ENCODE data around the gene DDC. TPM values are rescaled to one million over a fixed set of nuclear protein-coding genes. Genes with fewer than 3 reads are reported as not detected.

DDC gene
- total RNA-seq, 4 donors from 2014 or later = 0.44 to 0.79 (median 0.60) TPM; not detected in 1

GRCh38 chr7:50426280-50427045 is 138.7 kb downstream of the DDC start:
- ATAC-seq (ENCODE audit: low FRiP score) = no peak
- no peak for TF ChIP-seq CTCF (IDR thresholded peaks at IDR 0.05)

GRCh38 chr7:50425318-50425717 is 139.9 kb downstream of the DDC start:
- TF ChIP-seq CTCF (IDR thresholded peaks at IDR 0.05) = no peak
- DNase-seq (ENCODE audit: low spot score) = no peak
- ATAC-seq (ENCODE audit: low FRiP score) = no peak

More at GRCh38 chr7:50426280-50427045, 138.7 kb downstream of the DDC start:
- DNase-seq (ENCODE audit: low spot score) = no peak

- ATAC-seq (ENCODE audit: low FRiP score) (no peak), DNase-seq (ENCODE audit: low spot score) (no peak)
- TF ChIP-seq CTCF (IDR thresholded peaks at IDR 0.05) = no peak
Observed at GRCh38 chr7:50423860-50424259, 141.3 kb downstream of the DDC start.

DNA sequence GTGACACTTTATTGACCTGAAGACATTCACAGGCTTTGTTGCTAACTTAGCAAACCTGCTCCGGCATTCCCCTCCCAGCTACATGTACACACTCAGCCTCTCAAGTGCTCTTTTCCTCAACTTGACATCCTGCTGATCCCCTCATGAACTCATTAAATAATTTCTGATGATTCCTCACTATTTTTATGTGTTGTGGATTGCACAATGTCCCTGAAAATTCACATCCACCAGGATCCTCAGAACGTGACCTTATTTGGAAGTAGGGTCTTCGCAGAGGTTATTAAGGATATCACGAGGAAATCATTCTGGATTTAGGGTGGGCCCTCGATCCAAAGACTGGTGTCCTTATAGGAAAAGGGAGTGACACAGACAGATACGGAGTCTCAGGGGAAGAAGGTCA is 142.3 kb downstream of the DDC start:
- ATAC-seq (ENCODE audit: low FRiP score) (no peak), DNase-seq (ENCODE audit: low spot score) (no peak)
- TF ChIP-seq CTCF (IDR thresholded peaks at IDR 0.05) = no peak

- DNase-seq (ENCODE audit: low spot score) (no peak), ATAC-seq (ENCODE audit: low FRiP score) (no peak)
- TF ChIP-seq CTCF (IDR thresholded peaks at IDR 0.05) = no peak
Observed at GRCh38 chr7:50421043-50421442, 144.2 kb downstream of the DDC start.

DNA sequence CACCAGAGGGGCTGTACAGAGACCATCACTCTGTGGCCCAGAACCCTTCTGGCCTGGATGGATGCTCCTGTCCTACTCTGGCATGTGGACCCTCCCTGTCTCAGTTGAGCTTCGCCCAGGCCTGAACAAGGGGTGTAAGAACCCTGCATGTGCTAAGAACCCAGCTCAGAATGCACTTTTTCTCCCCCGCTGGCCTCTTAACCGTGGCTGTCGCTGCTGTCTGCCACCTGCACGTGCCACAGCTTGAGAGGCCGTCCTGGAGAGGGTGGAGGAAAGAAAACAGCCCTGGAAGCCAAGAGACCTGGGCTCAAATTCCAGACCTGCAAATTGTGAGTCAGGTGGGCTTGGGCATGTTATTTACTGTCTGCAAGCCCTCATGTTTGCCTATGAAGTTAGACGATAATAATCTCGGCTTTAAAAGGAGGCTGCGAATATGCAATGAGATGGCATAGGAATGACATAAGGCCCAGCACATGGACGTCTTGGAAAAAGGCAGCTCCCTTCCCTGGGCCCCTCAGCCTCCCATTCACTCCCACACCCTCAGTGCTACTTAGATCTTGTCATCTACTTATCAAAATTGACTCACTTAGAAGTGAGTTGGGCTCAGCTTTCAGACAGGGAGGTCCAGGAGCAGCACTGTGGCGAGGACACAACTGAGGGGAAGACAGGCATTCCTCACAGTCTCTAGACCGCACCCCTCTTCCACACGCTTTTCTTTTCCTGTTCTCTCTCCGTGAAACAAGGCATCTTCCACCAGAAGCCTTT is 146.5 kb downstream of the DDC start:
- no peak for ATAC-seq (ENCODE audit: low FRiP score)
- DNase-seq (ENCODE audit: low spot score) = no peak
- TF ChIP-seq CTCF (IDR thresholded peaks at IDR 0.05) = no peak

All from omental fat pad (tissue), 4 donors.